HG03469 (cell line): ENCODE results near the gene TSGA10IP.

Experiments used
- ATAC-seq: cut with Tn5 transposase; IDR thresholded peaks from one replicate; pipeline ENCODE4 v1.9.1; 2021; ENCODE audit warnings: mild to moderate bottlenecking, moderate library complexity, moderate number of reproducible peaks; ENCODE audit not compliant: unreplicated experiment

Gene TSGA10IP

GRCh38 chr11:65973439-65974110 is 28.3 kb downstream of the TSGA10IP start:
- no peak for ATAC-seq

DNA sequence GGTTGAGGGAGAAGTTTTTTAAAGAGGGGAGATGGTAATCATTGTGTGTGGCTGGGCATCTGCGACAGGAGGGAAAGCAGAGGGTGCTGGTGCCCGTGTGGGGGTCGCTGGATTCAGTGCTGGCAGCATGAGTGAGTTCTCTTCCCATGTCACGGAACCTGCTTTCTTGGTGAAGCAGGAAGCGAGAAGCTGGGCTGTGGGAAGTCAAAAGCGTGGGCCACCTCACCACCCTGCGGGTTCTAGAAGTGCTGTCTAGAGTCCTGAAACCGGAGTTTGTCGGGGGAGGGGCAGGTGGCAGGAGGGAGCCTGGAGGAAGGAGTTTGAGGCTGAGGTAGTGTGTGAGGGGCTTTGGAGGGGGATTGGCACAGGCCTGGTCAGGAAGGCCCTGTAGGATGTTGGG is 30.5 kb downstream of the TSGA10IP start:
- ATAC-seq, result no peak

GRCh38 chr11:65976216-65977176 is 31.2 kb downstream of the TSGA10IP start:
- ATAC-seq, result no peak

DNA sequence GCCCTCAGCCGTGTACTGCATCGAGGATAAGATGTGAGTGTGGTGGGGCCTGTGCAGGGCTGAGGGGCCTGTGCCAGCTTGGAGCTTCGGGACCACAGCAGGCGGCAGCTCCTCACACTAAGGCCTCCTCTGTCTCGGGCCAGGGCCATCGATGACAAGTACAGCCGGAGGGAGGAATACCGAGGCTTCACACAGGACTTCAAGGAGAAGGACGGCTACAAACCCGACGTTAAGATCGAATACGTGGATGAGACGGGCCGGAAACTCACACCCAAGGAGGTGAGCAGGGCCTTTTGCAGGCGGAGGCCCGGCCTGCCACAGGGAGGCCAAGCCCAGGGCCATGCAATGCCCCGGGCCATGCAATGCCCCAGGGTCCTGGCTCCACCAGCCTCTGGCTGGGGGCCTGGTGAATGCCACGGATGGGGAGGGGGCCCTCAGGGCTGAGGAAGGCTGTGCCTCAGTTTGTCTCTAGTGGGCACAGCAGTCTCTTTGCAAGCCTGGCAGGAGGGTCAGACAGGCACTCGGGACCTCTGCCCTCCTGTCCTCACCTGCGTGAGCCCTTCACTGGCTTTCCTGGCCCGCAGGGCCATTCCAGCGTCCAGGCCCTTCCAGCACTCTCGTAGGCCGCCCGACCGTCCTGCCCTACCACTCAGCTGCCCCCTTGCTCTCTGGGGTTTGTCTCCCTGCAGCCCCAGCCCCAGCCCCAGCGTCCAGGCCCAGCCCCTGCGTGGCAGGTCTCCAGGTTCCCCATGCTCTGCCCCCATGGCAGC is 32.5 kb downstream of the TSGA10IP start:
- ATAC-seq, result no peak

DNA sequence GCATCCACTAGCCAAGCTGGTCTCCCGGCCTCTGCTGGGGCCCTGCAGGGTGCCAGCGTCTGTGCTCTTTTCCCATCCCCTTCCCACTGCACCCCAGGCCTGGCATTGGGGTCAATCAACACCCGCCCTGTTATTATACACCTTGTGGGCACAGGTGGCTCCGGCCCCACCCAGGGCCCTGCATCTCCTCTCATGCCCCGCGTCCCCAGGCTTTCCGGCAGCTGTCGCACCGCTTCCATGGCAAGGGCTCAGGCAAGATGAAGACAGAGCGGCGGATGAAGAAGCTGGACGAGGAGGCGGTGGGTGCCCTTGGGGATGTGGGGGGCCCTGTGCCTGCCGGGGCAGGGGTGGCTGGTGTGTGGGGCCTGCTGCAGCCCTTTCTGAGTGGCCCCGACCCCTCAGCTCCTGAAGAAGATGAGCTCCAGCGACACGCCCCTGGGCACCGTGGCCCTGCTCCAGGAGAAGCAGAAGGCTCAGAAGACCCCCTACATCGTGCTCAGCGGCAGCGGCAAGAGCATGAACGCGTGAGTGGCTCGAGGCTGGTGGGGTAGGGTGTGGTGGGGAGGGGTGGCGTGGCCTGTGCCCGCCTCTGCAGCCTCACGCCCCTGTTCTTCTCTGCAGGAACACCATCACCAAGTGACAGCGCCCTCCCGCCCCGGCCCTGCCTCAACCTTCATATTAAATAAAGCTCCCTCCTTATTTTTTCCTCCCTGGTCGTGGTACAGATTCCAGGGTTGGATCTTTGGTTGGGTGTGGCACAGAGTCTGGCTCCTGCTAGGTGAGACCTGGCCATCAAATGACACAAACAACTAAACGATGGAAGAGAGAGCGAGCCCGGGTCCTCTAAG is 33.3 kb downstream of the TSGA10IP start:
- ATAC-seq, result no peak

DNA sequence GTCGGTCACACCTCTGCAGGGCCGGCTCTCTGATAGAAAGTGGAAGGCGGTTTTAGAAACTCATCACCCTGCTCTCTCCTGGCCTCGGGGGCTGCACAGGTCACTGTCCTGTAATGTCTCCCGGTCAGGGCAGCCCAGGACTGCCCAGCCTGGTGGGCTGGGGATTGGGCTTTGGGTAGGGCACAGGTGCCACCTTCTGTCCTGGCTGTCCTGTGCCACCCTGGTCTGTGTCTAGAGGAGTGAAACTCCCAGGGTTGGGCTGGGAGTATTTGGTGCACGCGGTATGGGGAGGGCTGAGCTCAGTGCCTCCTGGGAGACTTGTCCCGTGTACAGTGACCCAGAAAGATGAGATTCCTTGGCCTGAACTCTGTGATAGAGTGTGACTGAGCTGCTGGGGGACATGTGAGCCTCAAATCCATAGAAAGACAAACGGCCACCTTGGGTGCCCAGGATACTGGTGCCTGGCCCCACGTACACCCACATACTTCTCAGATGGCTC is 34.0 kb downstream of the TSGA10IP start:
- ATAC-seq, result no peak

GRCh38 chr11:65981101-65981740 is 35.9 kb downstream of the TSGA10IP start:
- ATAC-seq, result no peak

DNA sequence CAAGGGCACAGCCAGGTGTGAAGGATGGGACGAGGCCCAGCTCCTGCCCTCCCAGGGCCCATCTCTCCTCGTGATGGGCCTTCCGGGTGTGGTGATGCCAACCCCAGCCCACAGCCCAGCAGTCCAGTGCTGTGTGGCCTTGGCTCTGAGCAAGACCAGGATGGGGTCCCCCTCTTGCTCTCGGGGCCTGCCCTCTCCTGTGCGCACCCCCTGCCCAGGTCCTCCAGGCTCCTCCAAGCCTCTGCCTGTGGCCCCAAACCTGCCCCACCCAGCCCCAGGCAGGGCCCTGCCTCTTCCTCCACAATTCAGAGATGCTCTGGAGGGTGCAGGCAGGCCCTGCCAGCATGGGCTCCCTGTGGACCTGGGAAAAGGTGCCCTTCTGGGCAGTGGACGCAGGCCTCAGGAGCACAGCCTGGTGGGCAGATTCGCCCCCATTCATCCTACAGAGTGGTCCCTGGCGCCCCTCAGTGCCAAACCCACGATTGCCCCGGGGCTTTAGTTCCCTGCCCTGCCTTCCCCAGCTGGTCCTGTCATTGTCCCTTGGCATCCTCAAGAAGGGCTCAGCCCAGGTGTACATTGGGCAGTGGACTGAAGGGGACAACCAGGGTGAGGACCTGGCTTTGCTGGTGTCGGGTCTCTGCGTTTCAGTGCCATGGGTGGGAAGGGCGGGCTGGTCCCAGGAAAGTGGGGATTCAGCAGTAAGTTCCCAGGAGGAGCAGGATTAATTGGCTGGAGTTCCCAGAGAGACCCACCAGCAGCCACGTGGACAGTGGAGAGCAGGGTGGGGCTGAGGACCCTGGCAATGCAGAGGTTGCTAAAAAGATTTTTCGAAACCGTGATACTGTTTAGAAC is 36.9 kb downstream of the TSGA10IP start:
- no peak for ATAC-seq

GRCh38 chr11:65982824-65983588 is 37.7 kb downstream of the TSGA10IP start:
- ATAC-seq, result no peak

- ATAC-seq, result no peak
Observed at GRCh38 chr11:65983589-65983987, 38.3 kb downstream of the TSGA10IP start.

DNA sequence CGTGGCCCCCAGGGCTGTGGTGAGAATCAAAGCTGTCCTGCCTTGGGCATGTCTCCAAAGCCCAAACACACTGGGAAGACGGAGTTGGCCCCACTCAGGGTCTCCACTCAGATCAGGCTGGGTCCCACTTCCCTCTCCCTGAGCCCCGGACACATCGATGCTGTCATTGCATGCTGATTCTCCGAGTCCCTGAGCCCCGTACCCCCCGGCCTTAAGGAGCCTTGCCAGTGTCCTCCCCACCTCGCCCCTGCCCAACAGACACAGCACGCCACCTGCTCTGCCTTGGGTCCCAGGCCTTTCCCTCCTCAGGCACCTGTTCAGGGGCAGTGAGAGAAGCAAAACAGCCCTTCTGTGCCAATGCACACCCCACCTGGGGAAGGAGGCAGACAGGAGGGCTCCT is 42.1 kb downstream of the TSGA10IP start:
- ATAC-seq, result no peak

GRCh38 chr11:65988791-65989592 is 43.7 kb downstream of the TSGA10IP start:
- ATAC-seq, result peak; percentile 78

GRCh38 chr11:65992056-65992455 is 46.8 kb downstream of the TSGA10IP start:
- no peak for ATAC-seq

DNA sequence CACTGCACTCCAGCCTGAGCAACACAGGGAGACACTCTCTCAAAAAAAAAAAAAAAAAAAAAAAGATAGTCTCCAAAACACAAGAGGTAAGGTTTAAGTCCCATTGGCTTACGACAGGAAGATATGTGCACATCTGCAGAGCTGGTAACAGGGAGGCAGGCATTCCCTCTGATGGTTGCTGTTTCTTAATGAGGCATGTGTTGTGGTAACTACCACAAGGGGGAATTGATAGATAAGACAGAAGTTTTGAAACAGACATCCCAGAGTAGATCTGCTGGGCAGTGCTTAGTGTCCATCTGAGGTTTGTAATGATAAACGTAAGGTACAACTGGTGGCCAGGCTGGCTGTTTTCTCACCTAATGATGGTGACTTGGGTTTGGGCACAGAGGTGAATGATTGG is 52.0 kb downstream of the TSGA10IP start:
- no peak for ATAC-seq

- ATAC-seq, result peak; percentile 51
Observed at GRCh38 chr11:66001942-66002647, 56.8 kb downstream of the TSGA10IP start, which contains the start of the genes BANF1 and EIF1AD. TSS of gene BANF1 (plus strand) at chr11:66002503. CDS start at chr11:66003251, 748 bp downstream. TSS of gene EIF1AD (minus strand) at chr11:66002157. CDS start at chr11:66000389, 1,768 bp downstream.

GRCh38 chr11:66002648-66003225 is 57.5 kb downstream of the TSGA10IP start:
- ATAC-seq, result peak; percentile 12
